DND-41 (cell line): ENCODE measurements around the gene WDR86.

Experiments
- ATAC-seq: fragments of 200-7000 bp; cut with Tn5 transposase; 3 replicates; pipeline ENCODE4 v1.9.1; 2021; ENCODE audit warnings: low read depth; ENCODE audit not compliant: insufficient read depth
- DNase-seq: peaks from one replicate; pipeline ENCODE4 v3.0.0-alpha.2; 2020
- H2AFZ ChIP-seq: 2 replicates; pipeline ENCODE4 v1.6.0; 2012; ENCODE audit warnings: low read depth, low read length
- H3K27ac ChIP-seq: 2 replicates; pipeline ENCODE4 v1.5.1; 2012; ENCODE audit warnings: low read length, inconsistent platforms
- H3K27me3 ChIP-seq: fragments of 200-600 bp; sonication (generic); 2 replicates; pipeline ENCODE4 v1.6.0; 2012; ENCODE audit warnings: low read length, mild to moderate bottlenecking, inconsistent platforms; ENCODE audit not compliant: insufficient read depth, poor library complexity
- H3K36me3 ChIP-seq: 2 replicates; pipeline ENCODE4 v1.5.1; 2012; ENCODE audit warnings: low read length, inconsistent platforms; ENCODE audit not compliant: insufficient read depth
- H3K4me1 ChIP-seq: 2 replicates; pipeline ENCODE4 v1.5.1; 2012; ENCODE audit warnings: mild to moderate bottlenecking, low read length; ENCODE audit not compliant: insufficient read depth
- H3K4me2 ChIP-seq: 2 replicates; pipeline ENCODE4 v1.6.0; 2012; ENCODE audit warnings: mild to moderate bottlenecking, moderate library complexity, low read length, inconsistent platforms; ENCODE audit not compliant: insufficient read depth
- H3K4me3 ChIP-seq, 2 experiments: fragments of 200-600 bp in 1 of 2; shearing (Covaris generic) in 1 of 2; 2 replicates each; pipeline ENCODE4 v1.5.1; 2012 to 2016; ENCODE audit warnings: inconsistent platforms in 2 of 2, low read length in 2 of 2, mild to moderate bottlenecking in 2 of 2, low read depth in 1 of 2, moderate library complexity in 1 of 2
- H3K79me2 ChIP-seq: 2 replicates; pipeline ENCODE4 v1.6.0; 2012; ENCODE audit warnings: low read length, inconsistent platforms; ENCODE audit not compliant: insufficient read depth
- H3K9ac ChIP-seq: 2 replicates; pipeline ENCODE4 v1.6.0; 2012; ENCODE audit warnings: low read depth, mild to moderate bottlenecking, inconsistent platforms, low read length, moderate library complexity
- H3K9me3 ChIP-seq: 2 replicates; pipeline ENCODE4 v1.5.1; 2012; ENCODE audit warnings: low read length, moderate library complexity, mild to moderate bottlenecking, inconsistent platforms; ENCODE audit not compliant: insufficient read depth, severe bottlenecking
- H4K20me1 ChIP-seq: 2 replicates; pipeline ENCODE4 v1.6.0; 2012; ENCODE audit warnings: low read length; ENCODE audit not compliant: insufficient read depth
- CTCF ChIP-seq: IDR thresholded peaks from 2 replicates; pipeline ENCODE4 v1.5.1; 2012; ENCODE audit warnings: borderline replicate concordance, low read length, moderate library complexity, mild to moderate bottlenecking; ENCODE audit not compliant: poor library complexity, severe bottlenecking; ENCODE audit errors: extremely low read depth
- EZH2 ChIP-seq: IDR thresholded peaks from 3 replicates; pipeline ENCODE4 v1.6.1; 2012; ENCODE audit warnings: borderline replicate concordance, low read depth, mild to moderate bottlenecking, moderate library complexity, low read length, inconsistent platforms; ENCODE audit not compliant: severe bottlenecking

Gene WDR86

DNA sequence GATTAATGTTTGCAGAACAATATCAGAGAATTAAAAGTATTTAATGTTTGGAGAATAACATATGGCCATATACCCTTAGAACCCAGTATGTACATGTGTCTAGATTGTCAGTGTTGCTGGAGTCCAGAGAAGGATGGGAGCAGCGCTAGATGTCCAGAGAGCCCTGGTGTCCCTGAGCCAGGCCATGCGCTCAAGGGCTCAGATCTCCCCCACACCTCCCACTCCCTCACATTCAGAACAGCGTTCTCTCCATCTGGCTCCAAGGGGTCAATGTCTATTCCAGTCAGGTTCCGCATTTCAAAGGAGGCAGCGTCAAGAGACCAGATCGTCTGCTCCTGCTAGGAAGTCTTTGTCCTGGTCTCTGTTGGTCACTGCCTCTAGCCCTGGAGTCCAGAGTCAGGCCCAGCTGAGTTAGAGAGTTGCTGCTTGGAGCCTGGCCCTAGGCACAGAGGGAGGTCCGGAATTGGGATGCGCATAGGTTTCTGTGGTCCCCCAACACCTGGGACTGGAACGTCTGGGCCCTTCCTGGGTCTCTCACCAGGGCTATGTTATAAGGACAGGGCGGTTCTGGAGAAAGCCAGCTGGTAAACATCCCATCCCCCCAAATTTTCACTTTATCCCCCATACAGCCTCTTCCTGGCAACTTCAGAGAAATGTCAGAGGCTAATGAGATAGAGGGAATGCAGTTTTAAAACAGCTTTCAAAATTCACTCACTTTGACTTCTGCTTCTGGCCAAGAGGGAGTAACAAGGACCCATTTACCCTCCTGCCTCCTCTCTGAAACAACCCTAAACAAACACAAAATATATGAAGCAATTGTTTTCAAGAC is 6.5 kb upstream of the WDR86 start:
- no peaks in the 10 kb centered on the region for H4K20me1 ChIP-seq
- H3K9me3 ChIP-seq = peaks cover 3% of the 10 kb centered on the region
- no peak overlapping the region for H3K27ac ChIP-seq
- H3K4me3 ChIP-seq = no peak overlapping the region
- no peak for DNase-seq
- no peaks in the 10 kb centered on the region for H3K36me3 ChIP-seq
- no peaks in the 10 kb centered on the region for H3K27me3 ChIP-seq
- no peak for TF ChIP-seq EZH2
- no peak for TF ChIP-seq CTCF
- peaks cover 3% of the 10 kb centered on the region; the same call in 1 of the 2 replicates for H3K4me1 ChIP-seq
- ATAC-seq = no peak
- no peak overlapping the region for H2AFZ ChIP-seq
- H3K4me2 ChIP-seq = no peak overlapping the region
- no peak overlapping the region for H3K9ac ChIP-seq
- no peaks in the 10 kb centered on the region for H3K79me2 ChIP-seq

- no peak overlapping the region for H3K27ac ChIP-seq
- peaks cover 8% of the 10 kb centered on the region for H3K4me1 ChIP-seq
- no peak overlapping the region for H3K4me2 ChIP-seq
- no peaks in the 10 kb centered on the region for H3K36me3 ChIP-seq
- DNase-seq = no peak
- ATAC-seq = no peak
- no peak overlapping the region for H3K4me3 ChIP-seq
- H3K79me2 ChIP-seq = no peaks in the 10 kb centered on the region
- H2AFZ ChIP-seq = no peak overlapping the region
- peaks cover 3% of the 10 kb centered on the region for H3K9me3 ChIP-seq
- no peak overlapping the region for H3K9ac ChIP-seq
- H3K27me3 ChIP-seq = no peaks in the 10 kb centered on the region
- no peaks in the 10 kb centered on the region for H4K20me1 ChIP-seq
- TF ChIP-seq EZH2 (no peak), CTCF (no peak)
These were observed 5.7 kb upstream of the WDR86 start for GRCh38 chr7:151415375-151416105.

DNA sequence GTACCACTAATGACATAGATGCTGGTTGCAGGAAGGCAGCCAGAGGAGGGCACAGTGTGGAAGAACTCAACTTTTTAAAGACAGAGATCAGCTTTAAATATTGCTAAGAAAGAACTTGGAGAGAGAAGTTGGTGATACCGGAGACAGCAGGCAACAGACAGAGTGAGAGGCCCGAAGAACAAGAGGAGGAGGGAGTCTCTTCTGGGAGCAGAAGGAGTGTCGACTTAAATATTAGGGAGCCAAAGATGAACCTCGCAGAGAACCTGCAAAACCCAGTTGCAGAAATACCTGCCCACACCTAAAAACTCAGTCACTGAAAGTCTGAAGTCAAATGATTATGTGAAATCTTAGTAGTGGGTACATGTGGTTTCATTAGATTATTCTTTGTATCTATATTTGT is 3.4 kb upstream of the WDR86 start:
- H3K9ac ChIP-seq = no peak overlapping the region
- H3K27ac ChIP-seq = no peak overlapping the region
- no peak overlapping the region for H3K4me3 ChIP-seq
- H3K4me1 ChIP-seq = peaks cover 23% of the 10 kb centered on the region
- DNase-seq (no peak), ATAC-seq (no peak)
- no peak overlapping the region for H2AFZ ChIP-seq
- no peak overlapping the region for H3K4me2 ChIP-seq
- no peaks in the 10 kb centered on the region for H4K20me1 ChIP-seq
- peaks cover 7% of the 10 kb centered on the region for H3K27me3 ChIP-seq
- H3K79me2 ChIP-seq = peaks cover 14% of the 10 kb centered on the region
- H3K9me3 ChIP-seq = no peaks in the 10 kb centered on the region
- no peaks in the 10 kb centered on the region for H3K36me3 ChIP-seq
- TF ChIP-seq EZH2 (no peak), CTCF (no peak)
